PC-3 (cell line): ENCODE results near the gene RRH.

Source experiments
- EZH2phosphoT487 ChIP-seq: fragments of 300-600 bp; sonication (generic); IDR thresholded peaks from 2 replicates; pipeline ENCODE4 v1.6.1; 2018; ENCODE audit warnings: mild to moderate bottlenecking, antibody characterized with exemption, low read length, borderline replicate concordance
- TF ChIP-seq, protein P1 (sequence below): fragments of 300-600 bp; sonication (generic); conservative IDR thresholded peaks from 2 replicates; pipeline ENCODE4 v1.5.1; 2017; ENCODE audit warnings: antibody characterized with exemption, low read depth, mild to moderate bottlenecking, low read length

DNA sequence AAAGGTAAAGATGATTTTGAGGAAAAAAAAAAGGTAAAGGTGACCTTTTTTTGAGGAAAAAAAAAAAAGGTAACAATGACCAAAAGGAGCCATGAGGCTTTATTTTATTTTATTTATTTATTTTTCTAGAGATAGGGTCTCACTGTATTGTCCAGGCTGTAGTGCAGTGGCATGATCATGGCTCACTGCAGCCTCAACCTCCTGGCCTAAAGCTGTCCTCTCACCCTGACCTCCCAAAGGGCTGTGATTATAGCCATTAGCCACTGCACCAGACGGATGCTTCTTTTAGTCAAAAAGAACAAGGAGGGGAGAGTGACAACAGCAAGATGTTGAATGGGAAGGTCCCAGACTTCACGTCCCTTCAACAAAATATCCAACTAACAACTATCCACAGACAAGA lies 50.6 kb downstream of the RRH start:
- TF ChIP-seq EZH2phosphoT487 = no peak
- TF ChIP-seq, protein P1, sequence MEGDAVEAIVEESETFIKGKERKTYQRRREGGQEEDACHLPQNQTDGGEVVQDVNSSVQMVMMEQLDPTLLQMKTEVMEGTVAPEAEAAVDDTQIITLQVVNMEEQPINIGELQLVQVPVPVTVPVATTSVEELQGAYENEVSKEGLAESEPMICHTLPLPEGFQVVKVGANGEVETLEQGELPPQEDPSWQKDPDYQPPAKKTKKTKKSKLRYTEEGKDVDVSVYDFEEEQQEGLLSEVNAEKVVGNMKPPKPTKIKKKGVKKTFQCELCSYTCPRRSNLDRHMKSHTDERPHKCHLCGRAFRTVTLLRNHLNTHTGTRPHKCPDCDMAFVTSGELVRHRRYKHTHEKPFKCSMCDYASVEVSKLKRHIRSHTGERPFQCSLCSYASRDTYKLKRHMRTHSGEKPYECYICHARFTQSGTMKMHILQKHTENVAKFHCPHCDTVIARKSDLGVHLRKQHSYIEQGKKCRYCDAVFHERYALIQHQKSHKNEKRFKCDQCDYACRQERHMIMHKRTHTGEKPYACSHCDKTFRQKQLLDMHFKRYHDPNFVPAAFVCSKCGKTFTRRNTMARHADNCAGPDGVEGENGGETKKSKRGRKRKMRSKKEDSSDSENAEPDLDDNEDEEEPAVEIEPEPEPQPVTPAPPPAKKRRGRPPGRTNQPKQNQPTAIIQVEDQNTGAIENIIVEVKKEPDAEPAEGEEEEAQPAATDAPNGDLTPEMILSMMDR = no peak
